ENCODE results near the gene SMG9.

Gene SMG9

GRCh38 chr19:43797556-43797955 is 42.8 kb upstream of the SMG9 start:
- Histone ChIP-seq H4K20me1 (ENCODE audit: low read depth, low read length) (no peaks in the 10 kb centered on the region), H3F3A (ENCODE audit: insufficient read depth) (no peaks in the 10 kb centered on the region), H3K9ac (ENCODE audit: low read length) (no peak overlapping the region)

DNA sequence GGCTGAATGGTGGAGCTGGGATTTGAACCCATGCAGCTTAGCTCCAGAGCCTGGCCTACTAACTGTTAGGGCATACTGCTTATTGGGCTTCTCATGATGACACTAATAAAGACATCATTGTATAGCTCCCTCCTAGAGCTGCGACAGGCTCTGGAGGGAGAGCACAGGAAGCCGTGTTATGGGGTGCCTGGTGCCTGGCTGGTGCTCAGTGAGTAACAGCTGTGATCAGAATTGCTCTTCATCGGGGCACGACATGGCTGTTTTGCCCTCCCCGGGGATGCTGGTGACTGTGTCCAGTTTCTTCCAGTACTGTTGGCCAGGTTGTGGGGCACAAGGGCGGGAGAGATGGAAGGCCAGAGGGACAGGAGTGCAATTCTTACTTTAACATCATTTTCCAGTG is 42.4 kb upstream of the SMG9 start:
- H3K4me3 ChIP-seq (ENCODE audit: insufficient read depth, low read length, poor library complexity, severe bottlenecking), result no peak overlapping the region
- TF ChIP-seq, protein P1, sequence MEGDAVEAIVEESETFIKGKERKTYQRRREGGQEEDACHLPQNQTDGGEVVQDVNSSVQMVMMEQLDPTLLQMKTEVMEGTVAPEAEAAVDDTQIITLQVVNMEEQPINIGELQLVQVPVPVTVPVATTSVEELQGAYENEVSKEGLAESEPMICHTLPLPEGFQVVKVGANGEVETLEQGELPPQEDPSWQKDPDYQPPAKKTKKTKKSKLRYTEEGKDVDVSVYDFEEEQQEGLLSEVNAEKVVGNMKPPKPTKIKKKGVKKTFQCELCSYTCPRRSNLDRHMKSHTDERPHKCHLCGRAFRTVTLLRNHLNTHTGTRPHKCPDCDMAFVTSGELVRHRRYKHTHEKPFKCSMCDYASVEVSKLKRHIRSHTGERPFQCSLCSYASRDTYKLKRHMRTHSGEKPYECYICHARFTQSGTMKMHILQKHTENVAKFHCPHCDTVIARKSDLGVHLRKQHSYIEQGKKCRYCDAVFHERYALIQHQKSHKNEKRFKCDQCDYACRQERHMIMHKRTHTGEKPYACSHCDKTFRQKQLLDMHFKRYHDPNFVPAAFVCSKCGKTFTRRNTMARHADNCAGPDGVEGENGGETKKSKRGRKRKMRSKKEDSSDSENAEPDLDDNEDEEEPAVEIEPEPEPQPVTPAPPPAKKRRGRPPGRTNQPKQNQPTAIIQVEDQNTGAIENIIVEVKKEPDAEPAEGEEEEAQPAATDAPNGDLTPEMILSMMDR (IDR thresholded peaks at IDR 0.05; ENCODE audit: insufficient read depth, low read length, poor library complexity, severe bottlenecking), result no peak
- TF ChIP-seq EZH2phosphoT487 (conservative IDR thresholded peaks at IDR 0.05; ENCODE audit: low read length), result no peak
- no peak overlapping the region for H3K9ac ChIP-seq (ENCODE audit: low read length)
- no peak overlapping the region for H3K27ac ChIP-seq (ENCODE audit: low read depth, low read length)
- no peaks in the 10 kb centered on the region for H3F3A ChIP-seq (ENCODE audit: insufficient read depth)
- H3K9me3 ChIP-seq (ENCODE audit: insufficient read depth, low read length), result no peaks in the 10 kb centered on the region
- H3K36me3 ChIP-seq (ENCODE audit: low read length), result no peaks in the 10 kb centered on the region
- no peaks in the 10 kb centered on the region for H3K9me2 ChIP-seq (replicated peaks; ENCODE audit: insufficient read depth, low read length)
- no peaks in the 10 kb centered on the region for H3K79me2 ChIP-seq (ENCODE audit: insufficient read depth, low read length)
- H3K27me3 ChIP-seq (ENCODE audit: low read length), result no peaks in the 10 kb centered on the region
- no peaks in the 10 kb centered on the region for H4K20me1 ChIP-seq (ENCODE audit: low read depth, low read length)
- H2AFZ ChIP-seq (ENCODE audit: low read depth, low read length, severe bottlenecking), result no peak overlapping the region
- no peak overlapping the region for H3K4me2 ChIP-seq (ENCODE audit: low read depth, low read length, poor library complexity, severe bottlenecking)

More at GRCh38 chr19:43797556-43797955, 42.8 kb upstream of the SMG9 start:
- H3K36me3 ChIP-seq (ENCODE audit: low read length), result no peaks in the 10 kb centered on the region
- no peak for TF ChIP-seq EZH2phosphoT487 (conservative IDR thresholded peaks at IDR 0.05; ENCODE audit: low read length)
- TF ChIP-seq, protein P1 (IDR thresholded peaks at IDR 0.05; ENCODE audit: insufficient read depth, low read length, poor library complexity, severe bottlenecking), result no peak
- no peaks in the 10 kb centered on the region for H3K9me2 ChIP-seq (replicated peaks; ENCODE audit: insufficient read depth, low read length)
- no peaks in the 10 kb centered on the region for H3K9me3 ChIP-seq (ENCODE audit: insufficient read depth, low read length)
- H3K4me2 ChIP-seq (ENCODE audit: low read depth, low read length, poor library complexity, severe bottlenecking), result no peak overlapping the region
- H3K79me2 ChIP-seq (ENCODE audit: insufficient read depth, low read length), result no peaks in the 10 kb centered on the region
- H2AFZ ChIP-seq (ENCODE audit: low read depth, low read length, severe bottlenecking), result no peak overlapping the region
- no peak overlapping the region for H3K27ac ChIP-seq (ENCODE audit: low read depth, low read length)
- H3K4me3 ChIP-seq (ENCODE audit: insufficient read depth, low read length, poor library complexity, severe bottlenecking), result no peak overlapping the region
- H3K27me3 ChIP-seq (ENCODE audit: low read length), result no peaks in the 10 kb centered on the region

- H3K9ac ChIP-seq (ENCODE audit: low read length), result no peak overlapping the region
- no peak for TF ChIP-seq EZH2phosphoT487 (conservative IDR thresholded peaks at IDR 0.05; ENCODE audit: low read length)
- TF ChIP-seq, protein P1 (IDR thresholded peaks at IDR 0.05; ENCODE audit: insufficient read depth, low read length, poor library complexity, severe bottlenecking), result no peak
- H3K27me3 ChIP-seq (ENCODE audit: low read length), result no peaks in the 10 kb centered on the region
- no peaks in the 10 kb centered on the region for H4K20me1 ChIP-seq (ENCODE audit: low read depth, low read length)
- no peak overlapping the region for H3K4me2 ChIP-seq (ENCODE audit: low read depth, low read length, poor library complexity, severe bottlenecking)
- no peak overlapping the region for H3K27ac ChIP-seq (ENCODE audit: low read depth, low read length)
- no peaks in the 10 kb centered on the region for H3K9me2 ChIP-seq (replicated peaks; ENCODE audit: insufficient read depth, low read length)
- no peaks in the 10 kb centered on the region for H3K9me3 ChIP-seq (ENCODE audit: insufficient read depth, low read length)
- H2AFZ ChIP-seq (ENCODE audit: low read depth, low read length, severe bottlenecking), result no peak overlapping the region
- H3K4me3 ChIP-seq (ENCODE audit: insufficient read depth, low read length, poor library complexity, severe bottlenecking), result no peak overlapping the region
- no peaks in the 10 kb centered on the region for H3K36me3 ChIP-seq (ENCODE audit: low read length)
- H3F3A ChIP-seq (ENCODE audit: insufficient read depth), result no peaks in the 10 kb centered on the region
- no peaks in the 10 kb centered on the region for H3K79me2 ChIP-seq (ENCODE audit: insufficient read depth, low read length)
Observed at GRCh38 chr19:43790587-43790986, 35.8 kb upstream of the SMG9 start.
